Measurements from ENCODE around the gene SRRM1. TPM values are rescaled to one million over a fixed set of nuclear protein-coding genes. Genes with fewer than 3 reads are reported as not detected.
"Not testable (repeated sequence)": the region's sequence is repeated elsewhere in the genome, so short reads cannot be mapped to it uniquely, and the experiment has no call there.

The SRRM1 gene
- total RNA-seq, 1 donor from 2014 or later, result 113 TPM

DNA sequence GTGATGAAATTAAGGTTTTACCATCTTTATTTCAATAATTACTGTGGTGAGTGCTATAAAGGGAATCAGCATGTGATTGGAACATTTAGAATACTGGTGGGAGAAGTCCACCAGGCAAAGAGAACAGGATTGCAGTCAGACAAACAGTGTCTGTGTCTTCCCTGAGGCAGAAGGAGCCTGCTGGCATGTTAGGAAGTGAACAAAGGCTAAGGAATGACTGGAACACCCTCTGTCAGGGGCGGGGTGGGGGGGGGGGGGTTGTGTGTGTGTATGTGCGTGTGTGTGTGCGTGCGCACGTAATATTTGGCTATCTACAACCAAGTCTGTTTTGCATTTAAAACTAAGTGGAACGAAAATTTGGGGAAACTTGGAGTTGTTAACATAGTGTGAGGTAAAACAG, 30.2 kb downstream of the SRRM1 start:
- intact Hi-C loops (cut with DNase I), result no loop called here
- no peak for TF ChIP-seq CTCF (IDR thresholded peaks at IDR 0.05)
- Histone ChIP-seq H3K4me3 (no peak overlapping the region), H3K36me3 (peaks cover 67% of the 10 kb centered on the region), H3K9me3 (no peaks in the 10 kb centered on the region), H3K27me3 (no peaks in the 10 kb centered on the region), H3K27ac (no peak overlapping the region), H3K4me1 (no peaks in the 10 kb centered on the region)
- ATAC-seq (no peak), DNase-seq (no peak)

DNA sequence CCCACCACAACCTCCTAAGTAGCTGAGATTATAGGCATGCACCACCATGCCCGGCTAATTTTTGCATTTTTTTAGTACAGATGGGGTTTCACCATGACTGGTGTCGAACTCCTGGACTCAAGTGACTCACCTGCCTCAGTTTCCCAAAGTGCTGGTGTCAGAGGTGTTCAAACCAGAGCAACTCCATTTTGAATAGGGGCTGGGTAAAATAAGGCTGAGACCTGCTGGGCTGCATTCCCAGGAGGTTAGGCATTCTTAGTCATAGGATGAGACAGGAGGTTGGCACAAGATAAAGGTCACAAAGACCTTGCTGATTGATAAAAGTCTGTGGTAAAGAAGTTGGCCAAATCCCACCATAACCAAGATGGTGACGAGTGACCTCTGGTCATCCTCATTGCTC, 35.3 kb downstream of the SRRM1 start:
- H3K27me3 ChIP-seq; H3K4me1 ChIP-seq; H3K9me3 ChIP-seq; H3K4me3 ChIP-seq; DNase-seq; H3K27ac ChIP-seq; ATAC-seq; intact Hi-C loops (cut with DNase I): not testable (repeated sequence)
- peaks cover 16% of the 10 kb centered on the region for H3K36me3 ChIP-seq

- no peak for TF ChIP-seq CTCF (IDR thresholded peaks at IDR 0.05)
- intact Hi-C loops (cut with DNase I), result no loop called here
- H3K27me3 ChIP-seq, result no peaks in the 10 kb centered on the region
Measured at GRCh38 chr1:24679725-24680124, 36.6 kb downstream of the SRRM1 start.

GRCh38 chr1:24683713-24684162, 40.6 kb downstream of the SRRM1 start:
- DNase-seq (no peak), ATAC-seq (no peak)
- H3K9me3 ChIP-seq, result no peaks in the 10 kb centered on the region
- no peaks in the 10 kb centered on the region for H3K36me3 ChIP-seq
- TF ChIP-seq CTCF (IDR thresholded peaks at IDR 0.05), result no peak
- intact Hi-C loops (cut with DNase I), result no loop called here
- H3K4me1 ChIP-seq, result peaks cover 2% of the 10 kb centered on the region
- H3K27ac ChIP-seq, result no peak overlapping the region
- H3K27me3 ChIP-seq, result no peaks in the 10 kb centered on the region
- no peak overlapping the region for H3K4me3 ChIP-seq

More at GRCh38 chr1:24679725-24680124, 36.6 kb downstream of the SRRM1 start:
- DNase-seq (no peak), ATAC-seq (no peak)
- Histone ChIP-seq H3K4me1 (no peaks in the 10 kb centered on the region), H3K4me3 (no peak overlapping the region), H3K9me3 (no peaks in the 10 kb centered on the region), H3K36me3 (peaks cover 3% of the 10 kb centered on the region), H3K27ac (no peak overlapping the region)

DNA sequence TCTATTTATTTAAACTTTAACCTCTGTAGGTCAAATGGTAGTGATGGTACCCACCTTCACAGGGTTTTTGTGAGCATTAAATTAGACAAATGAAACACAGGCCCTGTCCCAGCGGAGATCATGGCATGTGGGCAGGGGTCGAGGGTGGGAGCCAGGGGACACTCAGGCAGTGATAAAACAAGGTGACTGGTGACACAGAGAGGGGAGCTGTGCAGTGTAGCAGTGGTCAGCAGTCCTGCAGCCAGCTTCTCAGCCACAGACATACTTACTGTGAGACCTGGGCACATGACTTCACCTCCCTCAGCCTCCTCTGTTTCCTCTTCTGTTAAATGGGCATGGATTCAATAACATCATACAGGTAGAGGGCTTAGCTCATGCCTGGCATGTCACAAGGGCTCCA, 44.9 kb downstream of the SRRM1 start:
- ATAC-seq, result no peak
- Histone ChIP-seq H3K27me3 (no peaks in the 10 kb centered on the region), H3K4me3 (no peak overlapping the region), H3K36me3 (no peaks in the 10 kb centered on the region), H3K9me3 (no peaks in the 10 kb centered on the region), H3K27ac (no peak overlapping the region), H3K4me1 (peaks cover 13% of the 10 kb centered on the region)
- DNase-seq, result no peak
- TF ChIP-seq CTCF (IDR thresholded peaks at IDR 0.05), result no peak
- intact Hi-C loops (cut with DNase I), result loop anchor here (5.0 kb wide), 1 partner anchor 139 kb away; no protein-coding TSS in a partner anchor

DNA sequence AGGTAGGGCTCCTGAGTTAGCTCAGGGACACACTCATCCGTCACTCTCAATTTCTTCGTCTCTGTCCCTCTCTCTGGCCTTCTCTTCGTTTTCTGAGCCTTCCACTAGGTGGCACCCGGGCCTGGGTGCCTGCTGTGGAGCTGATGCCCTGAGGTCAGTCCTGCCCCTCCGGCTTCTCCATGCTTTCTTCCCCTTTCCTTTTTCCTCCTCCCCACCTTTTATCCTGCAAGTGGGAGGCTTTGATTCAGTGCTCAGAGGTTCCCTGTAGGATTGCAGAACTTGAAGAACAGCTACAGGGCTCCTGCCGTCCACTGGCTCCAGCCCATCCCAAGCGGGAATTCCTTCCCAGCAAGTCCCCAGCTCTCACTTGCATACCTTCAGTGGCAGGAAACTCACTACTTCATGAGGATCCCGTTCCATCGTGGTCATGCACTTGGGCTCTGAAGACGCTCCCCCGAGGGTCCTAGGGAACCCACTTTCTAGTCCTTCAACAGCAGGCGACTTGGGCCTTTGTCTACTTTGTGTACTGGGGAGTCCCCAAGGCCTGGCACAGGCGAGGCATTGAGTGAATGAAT, 45.6 kb downstream of the SRRM1 start:
- H3K4me1 ChIP-seq, result peaks cover 17% of the 10 kb centered on the region
- intact Hi-C loops (cut with DNase I), result loop anchor here (5.0 kb wide), 1 partner anchor 139 kb away; no protein-coding TSS in a partner anchor
- no peaks in the 10 kb centered on the region for H3K27me3 ChIP-seq
- peak; percentile 90 for TF ChIP-seq CTCF (IDR thresholded peaks at IDR 0.05)
- no peaks in the 10 kb centered on the region for H3K9me3 ChIP-seq
- no peak overlapping the region for H3K4me3 ChIP-seq
- DNase-seq, result peak; percentile 81
- peak; percentile 97 for ATAC-seq
- no peak overlapping the region for H3K27ac ChIP-seq
- H3K36me3 ChIP-seq, result no peaks in the 10 kb centered on the region

Data from upper lobe of right lung (tissue), 1 donor.